ENCODE results near the gene HDHD3.
"Not testable (repeated sequence)": the region's sequence is repeated elsewhere in the genome, so short reads cannot be mapped to it uniquely, and the experiment has no call there.

HDHD3 gene

GRCh38 chr9:113380869-113381378 lies 4.1 kb upstream of the HDHD3 start:
- no peaks in the 10 kb centered on the region for H3K9me3 ChIP-seq
- H3K4me1 ChIP-seq: 0 out of 2 replicates have a peak, but pooled peaks cover 3% of the 10 kb centered on the region
- in situ Hi-C loops (cut with MboI; ENCODE audit: low sequenced_read_pairs): no loop called here
- H3K36me3 ChIP-seq (replicated peaks): no peaks in the 10 kb centered on the region
- no peak for DNase-seq (ENCODE audit: low spot score in 2 of 2)
- H3K4me3 ChIP-seq: no peak overlapping the region
- no peaks in the 10 kb centered on the region for H3K27me3 ChIP-seq (ENCODE audit: low read depth)

GRCh38 chr9:113379829-113380210 lies 3.0 kb upstream of the HDHD3 start:
- H3K27me3 ChIP-seq (ENCODE audit: low read depth); H3K9me3 ChIP-seq; H3K4me3 ChIP-seq; H3K4me1 ChIP-seq; DNase-seq (ENCODE audit: low spot score in 2 of 2); H3K36me3 ChIP-seq (replicated peaks); in situ Hi-C loops (cut with MboI; ENCODE audit: low sequenced_read_pairs): not testable (repeated sequence)

- H3K36me3 ChIP-seq (replicated peaks); H3K27me3 ChIP-seq (ENCODE audit: low read depth); in situ Hi-C loops (cut with MboI; ENCODE audit: low sequenced_read_pairs); H3K4me3 ChIP-seq; H3K9me3 ChIP-seq; H3K4me1 ChIP-seq; DNase-seq (ENCODE audit: low spot score in 2 of 2): not testable (repeated sequence)
Observed at GRCh38 chr9:113379094-113379828, 2.5 kb upstream of the HDHD3 start.

- Histone ChIP-seq H3K4me3 (peak overlapping the region; percentile 95), H3K9me3 (no peaks in the 10 kb centered on the region), H3K27me3 (ENCODE audit: low read depth) (no peaks in the 10 kb centered on the region), H3K4me1 (peaks cover 7% of the 10 kb centered on the region; the same call in 1 of the 2 replicates), H3K36me3 (replicated peaks) (peaks cover 12% of the 10 kb centered on the region)
- in situ Hi-C loops (cut with MboI; ENCODE audit: low sequenced_read_pairs): no loop called here
- no peak for DNase-seq (ENCODE audit: low spot score in 2 of 2)
Observed at GRCh38 chr9:113375057-113376023, 1.4 kb downstream of the HDHD3 start.

GRCh38 chr9:113373676-113374392 lies 3.0 kb downstream of the HDHD3 start:
- in situ Hi-C loops (cut with MboI; ENCODE audit: low sequenced_read_pairs): no loop called here
- H3K27me3 ChIP-seq (ENCODE audit: low read depth): no peaks in the 10 kb centered on the region
- peaks cover 12% of the 10 kb centered on the region for H3K36me3 ChIP-seq (replicated peaks)
- H3K4me1 ChIP-seq: peaks cover 7% of the 10 kb centered on the region; the same call in 1 of the 2 replicates
- no peak for DNase-seq (ENCODE audit: low spot score in 2 of 2)
- H3K9me3 ChIP-seq: no peaks in the 10 kb centered on the region
- no peak overlapping the region for H3K4me3 ChIP-seq

- H3K4me1 ChIP-seq: peaks cover 7% of the 10 kb centered on the region; the same call in 1 of the 2 replicates
- peaks cover 12% of the 10 kb centered on the region for H3K36me3 ChIP-seq (replicated peaks)
- H3K27me3 ChIP-seq (ENCODE audit: low read depth): no peaks in the 10 kb centered on the region
- DNase-seq (ENCODE audit: low spot score in 2 of 2): no peak
- in situ Hi-C loops (cut with MboI; ENCODE audit: low sequenced_read_pairs): no loop called here
- H3K4me3 ChIP-seq: no peak overlapping the region
- H3K9me3 ChIP-seq: no peaks in the 10 kb centered on the region
Observed at GRCh38 chr9:113373256-113373655, 3.5 kb downstream of the HDHD3 start.

GRCh38 chr9:113372059-113372458 lies 4.7 kb downstream of the HDHD3 start:
- in situ Hi-C loops (cut with MboI; ENCODE audit: low sequenced_read_pairs): no loop called here
- Histone ChIP-seq H3K4me1 (peaks cover 4% of the 10 kb centered on the region; the same call in 1 of the 2 replicates), H3K27me3 (ENCODE audit: low read depth) (no peaks in the 10 kb centered on the region), H3K9me3 (no peaks in the 10 kb centered on the region), H3K4me3 (no peak overlapping the region), H3K36me3 (replicated peaks) (peaks cover 12% of the 10 kb centered on the region)
- no peak for DNase-seq (ENCODE audit: low spot score in 2 of 2)

- Histone ChIP-seq H3K27me3 (ENCODE audit: low read depth) (no peaks in the 10 kb centered on the region), H3K9me3 (no peaks in the 10 kb centered on the region), H3K4me1 (peaks cover 4% of the 10 kb centered on the region; the same call in 1 of the 2 replicates), H3K36me3 (replicated peaks) (peaks cover 12% of the 10 kb centered on the region), H3K4me3 (no peak overlapping the region)
- no peak for DNase-seq (ENCODE audit: low spot score in 2 of 2)
- in situ Hi-C loops (cut with MboI; ENCODE audit: low sequenced_read_pairs): no loop called here
Observed at GRCh38 chr9:113370806-113371325, 5.9 kb downstream of the HDHD3 start.

GRCh38 chr9:113369855-113370140 lies 7.0 kb downstream of the HDHD3 start:
- in situ Hi-C loops (cut with MboI; ENCODE audit: low sequenced_read_pairs): no loop called here
- DNase-seq (ENCODE audit: low spot score in 2 of 2): no peak
- Histone ChIP-seq H3K9me3 (no peaks in the 10 kb centered on the region), H3K4me1 (no peaks in the 10 kb centered on the region), H3K36me3 (replicated peaks) (peaks cover 12% of the 10 kb centered on the region), H3K27me3 (ENCODE audit: low read depth) (no peaks in the 10 kb centered on the region), H3K4me3 (no peak overlapping the region)

- in situ Hi-C loops (cut with MboI; ENCODE audit: low sequenced_read_pairs): no loop called here
- H3K36me3 ChIP-seq (replicated peaks): peaks cover 12% of the 10 kb centered on the region
- no peaks in the 10 kb centered on the region for H3K9me3 ChIP-seq
Observed at GRCh38 chr9:113368982-113369854, 7.6 kb downstream of the HDHD3 start.

GRCh38 chr9:113368348-113368981 lies 8.3 kb downstream of the HDHD3 start:
- DNase-seq (ENCODE audit: low spot score in 2 of 2): no peak
- Histone ChIP-seq H3K36me3 (replicated peaks) (peaks cover 5% of the 10 kb centered on the region), H3K27me3 (ENCODE audit: low read depth) (no peaks in the 10 kb centered on the region), H3K4me1 (no peaks in the 10 kb centered on the region), H3K4me3 (no peak overlapping the region), H3K9me3 (no peaks in the 10 kb centered on the region)
- in situ Hi-C loops (cut with MboI; ENCODE audit: low sequenced_read_pairs): no loop called here

More at GRCh38 chr9:113368982-113369854, 7.6 kb downstream of the HDHD3 start:
- H3K27me3 ChIP-seq (ENCODE audit: low read depth): no peaks in the 10 kb centered on the region
- H3K4me1 ChIP-seq: no peaks in the 10 kb centered on the region
- no peak overlapping the region for H3K4me3 ChIP-seq
- no peak for DNase-seq (ENCODE audit: low spot score in 2 of 2)

- H3K4me1 ChIP-seq; H3K9me3 ChIP-seq; H3K36me3 ChIP-seq (replicated peaks); H3K4me3 ChIP-seq; H3K27me3 ChIP-seq (ENCODE audit: low read depth); DNase-seq (ENCODE audit: low spot score in 2 of 2); in situ Hi-C loops (cut with MboI; ENCODE audit: low sequenced_read_pairs): not testable (repeated sequence)
Observed at GRCh38 chr9:113365652-113366051, 11.1 kb downstream of the HDHD3 start.

Measured in HAP-1 (cell line).